C4-2B (cell line): Measurements from ENCODE around the gene ARHGAP8.
A peak's percentile ranks its signal among the peaks of the same experiment; 100 is the strongest.
"Not testable (repeated sequence)": the region's sequence is repeated elsewhere in the genome, so short reads cannot be mapped to it uniquely, and the experiment has no call there.

ENCODE experiments used
- H3K27ac ChIP-seq: fragments of 450-650 bp; 2 replicates; pipeline ENCODE4 v1.5.1; 2017
- CTCF ChIP-seq: fragments of 450-650 bp; conservative IDR thresholded peaks from 2 replicates; pipeline ENCODE4 v1.5.1; 2017; ENCODE audit warnings: mild to moderate bottlenecking
- ZFX ChIP-seq: fragments of 450-650 bp; IDR thresholded peaks from 2 replicates; pipeline ENCODE4 v1.6.1; 2017

Gene ARHGAP8

GRCh38 chr22:44735518-44736428 lies 16.6 kb upstream of the ARHGAP8 start:
- TF ChIP-seq CTCF (peak; percentile 98), ZFX (no peak)
- H3K27ac ChIP-seq, result no peak overlapping the region

GRCh38 chr22:44736581-44737405 lies 15.6 kb upstream of the ARHGAP8 start:
- H3K27ac ChIP-seq, result no peak overlapping the region
- TF ChIP-seq CTCF (no peak), ZFX (no peak)

DNA sequence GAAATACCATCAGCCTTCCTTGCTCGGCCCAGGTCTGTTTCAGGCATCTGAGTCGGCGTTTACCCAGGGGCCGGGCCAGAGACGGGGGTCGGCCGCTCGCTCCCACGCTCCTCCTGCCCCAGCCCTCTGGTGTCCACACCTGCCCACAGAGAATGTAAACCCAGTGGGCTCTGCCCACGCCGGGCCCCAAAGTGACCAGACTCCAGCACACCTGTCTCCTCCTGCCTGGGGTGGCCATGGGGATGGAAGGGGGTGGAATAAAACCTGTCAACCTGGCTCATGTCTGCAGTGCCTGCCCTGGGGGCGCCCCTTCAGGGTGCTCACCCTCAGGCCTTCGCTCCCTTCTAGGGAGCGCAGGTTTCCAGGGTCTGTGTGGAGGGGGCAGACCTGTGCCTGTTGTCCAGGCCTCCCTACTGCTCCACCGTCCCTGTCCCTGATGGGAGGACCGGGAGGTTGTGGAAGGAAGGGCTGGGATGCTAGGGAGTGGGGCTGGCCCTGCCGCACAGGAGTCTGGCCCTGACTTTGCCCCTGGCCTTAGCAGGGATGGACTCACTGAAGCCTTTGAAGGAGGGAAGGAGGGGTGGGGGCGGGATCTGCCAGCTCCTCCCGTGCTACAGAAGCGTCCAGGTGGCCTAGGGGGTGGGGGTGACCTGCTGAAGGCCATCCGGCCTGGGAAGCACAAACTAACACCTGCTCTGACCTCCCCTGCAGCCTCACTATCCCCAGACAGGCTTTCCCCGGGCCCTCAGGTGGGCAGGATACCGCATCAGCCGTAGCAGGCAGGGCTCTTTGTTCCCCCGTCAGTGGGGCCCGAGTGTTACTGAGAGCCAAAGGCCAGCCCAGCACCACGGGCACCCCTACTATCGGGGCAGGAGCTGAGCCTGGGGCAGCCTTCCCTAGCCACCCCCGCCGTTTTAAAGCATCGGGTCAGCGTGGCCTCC lies 14.7 kb upstream of the ARHGAP8 start:
- TF ChIP-seq CTCF (no peak), ZFX (no peak)
- no peak overlapping the region for H3K27ac ChIP-seq

- no peak for TF ChIP-seq ZFX
- TF ChIP-seq CTCF, result no peak
- no peak overlapping the region for H3K27ac ChIP-seq
Measured at GRCh38 chr22:44738347-44738715, 14.0 kb upstream of the ARHGAP8 start.

DNA sequence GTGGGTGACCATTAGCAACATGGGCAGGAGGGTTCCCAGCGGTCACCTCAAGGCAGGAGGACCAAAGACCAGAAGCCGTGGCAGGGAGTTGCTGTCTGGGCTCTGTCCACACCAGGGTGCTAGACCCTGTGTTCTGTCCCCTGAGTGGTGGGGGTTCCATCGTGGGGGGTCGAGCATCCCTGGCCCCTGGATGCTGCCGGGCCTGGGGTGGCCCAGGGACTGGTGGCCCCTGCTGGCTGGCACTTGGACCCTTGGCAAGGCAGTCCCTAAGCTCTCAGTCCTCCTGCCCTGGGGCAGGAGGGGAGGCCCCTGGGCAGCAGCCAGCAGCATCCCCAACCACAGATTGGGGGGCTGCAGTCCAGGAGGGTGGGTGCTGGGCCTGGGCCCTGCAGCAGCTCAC lies 13.4 kb upstream of the ARHGAP8 start:
- H3K27ac ChIP-seq, result no peak overlapping the region
- TF ChIP-seq ZFX (no peak), CTCF (no peak)

GRCh38 chr22:44739666-44740065 lies 12.7 kb upstream of the ARHGAP8 start:
- not testable (repeated sequence) for H3K27ac ChIP-seq

DNA sequence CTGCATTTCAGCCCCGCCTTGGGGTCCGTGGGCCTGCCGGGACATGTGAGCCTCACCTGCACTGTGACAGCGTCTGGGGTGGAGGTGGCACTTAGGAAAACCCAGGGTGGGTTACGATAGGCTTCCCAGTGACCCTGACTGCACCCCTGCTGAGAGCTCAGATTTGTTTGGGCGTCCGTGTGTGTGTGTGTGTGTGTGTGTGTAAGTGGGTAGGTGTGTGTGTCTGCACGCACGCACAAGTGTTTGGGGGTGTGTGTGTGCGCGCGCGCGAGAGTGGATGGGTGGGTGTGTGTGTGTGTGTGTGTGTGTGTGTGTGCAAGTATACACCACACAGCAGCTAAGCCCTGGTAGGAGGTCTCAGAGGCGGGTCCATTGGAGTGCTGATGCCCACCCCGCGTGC lies 12.1 kb upstream of the ARHGAP8 start:
- no peak for TF ChIP-seq ZFX
- TF ChIP-seq CTCF, result no peak
- H3K27ac ChIP-seq, result no peak overlapping the region
